Endodermal cell (in vitro differentiated cells): Measurements from ENCODE around the gene BBX. TPM values are rescaled to one million over a fixed set of nuclear protein-coding genes. Genes with fewer than 3 reads are reported as not detected.

Experiments used
- DNase-seq: peaks from one replicate; pipeline ENCODE4 v3.0.0-alpha.2; 2017
- H3K27ac ChIP-seq: 2 replicates; pipeline ENCODE4 v1.5.1; 2013; ENCODE audit warnings: mild to moderate bottlenecking, low read depth, low read length, moderate library complexity
- H3K27me3 ChIP-seq: 2 replicates; pipeline ENCODE4 v1.6.1; 2013; ENCODE audit warnings: mild to moderate bottlenecking, low read length, moderate library complexity; ENCODE audit not compliant: insufficient read depth, control insufficient read depth, poor library complexity, severe bottlenecking
- H3K36me3 ChIP-seq: 2 replicates; pipeline ENCODE4 v1.7.0; 2013; ENCODE audit warnings: mild to moderate bottlenecking, low read length, moderate library complexity; ENCODE audit not compliant: control insufficient read depth, insufficient read depth
- H3K4me1 ChIP-seq: one replicate; pipeline ENCODE4 v1.7.0; 2013; ENCODE audit warnings: low read length; ENCODE audit not compliant: control insufficient read depth, insufficient read depth
- H3K4me3 ChIP-seq: 2 replicates; pipeline ENCODE4 v1.5.1; 2013; ENCODE audit warnings: mild to moderate bottlenecking, low read length, moderate library complexity
- H3K9ac ChIP-seq: 2 replicates; pipeline ENCODE4 v1.6.1; 2013; ENCODE audit warnings: mild to moderate bottlenecking, low read length, moderate library complexity; ENCODE audit not compliant: poor library complexity, severe bottlenecking; ENCODE audit errors: extremely low read depth
- H3K9me3 ChIP-seq: 2 replicates; pipeline ENCODE4 v1.6.1; 2013; ENCODE audit warnings: mild to moderate bottlenecking, low read length, moderate library complexity; ENCODE audit not compliant: control insufficient read depth
- H3K27ac Mint-ChIP-seq: 2 replicates; pipeline ENCODE4 v1.8.0; 2020; ENCODE audit warnings: mixed read lengths
- H3K27me3 Mint-ChIP-seq: 2 replicates; pipeline ENCODE4 v1.8.0; 2021; ENCODE audit warnings: mild to moderate bottlenecking, mixed read lengths; ENCODE audit not compliant: insufficient read depth
- H3K36me3 Mint-ChIP-seq: 2 replicates; pipeline ENCODE4 v1.8.0; 2020; ENCODE audit warnings: low read depth, mixed read lengths
- H3K4me1 Mint-ChIP-seq: 2 replicates; pipeline ENCODE4 v1.8.0; 2020; ENCODE audit warnings: mixed read lengths
- H3K4me3 Mint-ChIP-seq: 2 replicates; pipeline ENCODE4 v1.8.0; 2020; ENCODE audit warnings: mild to moderate bottlenecking, moderate library complexity, mixed read lengths
- H3K9me3 Mint-ChIP-seq: 2 replicates; pipeline ENCODE4 v1.8.0; 2020; ENCODE audit warnings: mild to moderate bottlenecking, mixed read lengths
- WGBS, 2 experiments: methylation state at CpG; one replicate each; pipeline versions ENCODE4 v1.1.5 to v1.1.7; 2013; ENCODE audit warnings: missing lambda C conversion rate in 2 of 2, mixed read lengths in 1 of 2; ENCODE audit not compliant: insufficient coverage in 1 of 2, insufficient read length in 1 of 2; 5-methylcytosine and 5-hydroxymethylcytosine counted together
- total RNA-seq, 2 donors: library from RNA; stranded (reverse); fragmentation: NEBNext Ultra II Directional in 1 of 2; extraction: Animal tissue kit (Norgen Biotek cat#: 25700) in 1 of 2; gene quantifications; 2 replicates in 1 of 2; 3 replicates in 1 of 2; pipeline ENCODE4 v1.2.1, GENCODE V29; 2021
- TF ChIP-seq, protein P1 (sequence below): fragments of 200-600 bp; sonication (generic); conservative IDR thresholded peaks from 2 replicates; pipeline ENCODE4 v1.5.0; 2021; ENCODE audit warnings: antibody characterized with exemption, mild to moderate bottlenecking

BBX gene
- total RNA-seq, 2 donors from 2014 or later = 34.2 to 41.2 TPM

DNA sequence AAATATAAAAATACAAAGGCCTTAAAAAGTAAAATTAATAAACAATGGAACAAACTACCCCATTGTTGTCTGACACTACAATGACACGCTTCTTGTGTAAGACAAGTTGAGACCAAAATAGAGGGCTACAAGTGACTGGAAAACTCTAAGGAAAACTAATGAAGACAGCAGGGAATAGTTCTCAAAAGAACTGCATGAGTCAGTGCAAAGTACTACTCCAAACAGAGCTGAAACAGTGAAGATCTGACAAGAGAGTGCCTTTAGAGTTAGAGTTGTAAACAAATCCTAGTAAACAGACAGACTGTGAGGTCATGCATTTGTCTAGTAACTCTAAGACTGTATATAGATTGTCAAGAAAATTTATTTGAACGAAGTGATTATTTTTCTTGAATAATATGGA lies 233.9 kb downstream of the BBX start:
- Mint-ChIP-seq H3K4me3 (no peak overlapping the region), H3K4me1 (peaks cover 23% of the 10 kb centered on the region), H3K27ac (no peak overlapping the region), H3K36me3 (peaks cover 8% of the 10 kb centered on the region), H3K9me3 (no peaks in the 10 kb centered on the region), H3K27me3 (no peaks in the 10 kb centered on the region)
- WGBS, 2 experiments = 87% methylated on average over 2 of the region's 2 CpGs; no CpG with 5 or more reads in 1 of the 2 experiments
- no peak overlapping the region for H3K27ac ChIP-seq
- DNase-seq = no peak
- H3K9me3 ChIP-seq = peaks cover 7% of the 10 kb centered on the region
- peaks cover 4% of the 10 kb centered on the region for H3K4me1 ChIP-seq
- H3K4me3 ChIP-seq = no peak overlapping the region
- no peaks in the 10 kb centered on the region for H3K27me3 ChIP-seq
- peaks cover 18% of the 10 kb centered on the region for H3K36me3 ChIP-seq
- TF ChIP-seq, protein P1, sequence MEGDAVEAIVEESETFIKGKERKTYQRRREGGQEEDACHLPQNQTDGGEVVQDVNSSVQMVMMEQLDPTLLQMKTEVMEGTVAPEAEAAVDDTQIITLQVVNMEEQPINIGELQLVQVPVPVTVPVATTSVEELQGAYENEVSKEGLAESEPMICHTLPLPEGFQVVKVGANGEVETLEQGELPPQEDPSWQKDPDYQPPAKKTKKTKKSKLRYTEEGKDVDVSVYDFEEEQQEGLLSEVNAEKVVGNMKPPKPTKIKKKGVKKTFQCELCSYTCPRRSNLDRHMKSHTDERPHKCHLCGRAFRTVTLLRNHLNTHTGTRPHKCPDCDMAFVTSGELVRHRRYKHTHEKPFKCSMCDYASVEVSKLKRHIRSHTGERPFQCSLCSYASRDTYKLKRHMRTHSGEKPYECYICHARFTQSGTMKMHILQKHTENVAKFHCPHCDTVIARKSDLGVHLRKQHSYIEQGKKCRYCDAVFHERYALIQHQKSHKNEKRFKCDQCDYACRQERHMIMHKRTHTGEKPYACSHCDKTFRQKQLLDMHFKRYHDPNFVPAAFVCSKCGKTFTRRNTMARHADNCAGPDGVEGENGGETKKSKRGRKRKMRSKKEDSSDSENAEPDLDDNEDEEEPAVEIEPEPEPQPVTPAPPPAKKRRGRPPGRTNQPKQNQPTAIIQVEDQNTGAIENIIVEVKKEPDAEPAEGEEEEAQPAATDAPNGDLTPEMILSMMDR = no peak
- H3K9ac ChIP-seq = no peak overlapping the region

DNA sequence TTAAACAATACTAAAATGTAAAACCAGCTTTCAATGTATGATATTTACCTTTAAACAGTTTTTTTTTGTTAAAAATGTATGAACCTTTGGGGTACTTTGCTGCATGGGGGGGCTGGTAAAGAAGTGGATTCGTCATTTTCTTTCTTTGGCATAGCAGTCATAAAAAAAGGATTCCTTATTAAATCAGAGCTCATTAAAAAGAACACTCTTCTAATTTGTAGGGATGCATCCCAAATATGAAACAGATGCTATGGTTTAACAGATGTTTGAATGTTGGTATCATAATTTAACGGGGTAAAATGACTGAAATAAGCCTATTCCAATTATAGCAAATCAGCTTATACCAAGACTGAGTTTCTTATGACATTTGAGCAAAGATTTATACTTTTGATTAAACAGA lies 234.4 kb downstream of the BBX start:
- Histone ChIP-seq H3K27me3 (no peaks in the 10 kb centered on the region), H3K36me3 (peaks cover 18% of the 10 kb centered on the region), H3K9ac (no peak overlapping the region), H3K4me1 (peaks cover 4% of the 10 kb centered on the region), H3K4me3 (no peak overlapping the region), H3K27ac (no peak overlapping the region), H3K9me3 (peaks cover 7% of the 10 kb centered on the region)
- no peaks in the 10 kb centered on the region for H3K27me3 Mint-ChIP-seq
- no peak for DNase-seq
- WGBS, 2 experiments = 100% methylated on average over 1 to 2 of the region's 2 CpGs
- no peak overlapping the region for H3K4me3 Mint-ChIP-seq
- H3K9me3 Mint-ChIP-seq = no peaks in the 10 kb centered on the region
- peaks cover 8% of the 10 kb centered on the region for H3K36me3 Mint-ChIP-seq
- TF ChIP-seq, protein P1 = no peak
- no peak overlapping the region for H3K27ac Mint-ChIP-seq
- H3K4me1 Mint-ChIP-seq = peaks cover 24% of the 10 kb centered on the region

DNA sequence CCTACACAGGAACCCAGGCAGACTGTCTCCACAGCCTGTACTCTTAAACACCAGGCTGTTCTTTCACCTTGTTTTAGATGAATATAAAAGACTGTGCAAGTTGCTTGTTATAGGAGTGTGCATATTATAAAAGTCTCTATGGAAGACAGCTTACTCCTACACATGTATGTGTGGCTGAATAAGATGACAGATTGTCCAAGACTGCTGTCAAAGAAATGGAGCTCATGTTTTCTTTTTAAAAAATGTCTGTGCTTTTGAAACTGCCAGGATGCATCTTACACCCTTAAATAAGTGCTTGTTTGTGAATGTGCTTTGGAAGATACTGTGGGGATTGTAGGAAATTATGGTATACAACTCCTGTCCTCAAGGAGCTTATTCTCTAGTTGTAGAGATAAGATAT lies 237.4 kb downstream of the BBX start:
- Histone ChIP-seq H3K9me3 (peaks cover 7% of the 10 kb centered on the region), H3K27me3 (no peaks in the 10 kb centered on the region), H3K27ac (no peak overlapping the region), H3K4me1 (peaks cover 4% of the 10 kb centered on the region), H3K4me3 (no peak overlapping the region), H3K9ac (no peak overlapping the region), H3K36me3 (peaks cover 22% of the 10 kb centered on the region)
- H3K36me3 Mint-ChIP-seq = peaks cover 8% of the 10 kb centered on the region
- peaks cover 12% of the 10 kb centered on the region for H3K4me1 Mint-ChIP-seq
- no peak overlapping the region for H3K4me3 Mint-ChIP-seq
- TF ChIP-seq, protein P1 = no peak
- H3K9me3 Mint-ChIP-seq = no peaks in the 10 kb centered on the region
- H3K27me3 Mint-ChIP-seq = no peaks in the 10 kb centered on the region
- no peak for DNase-seq
- H3K27ac Mint-ChIP-seq = no peak overlapping the region
